Activated CD4-positive, CD25-positive, alpha-beta regulatory T cell (primary cell): ENCODE measurements around the gene KIRREL2.
A peak's percentile ranks its signal among the peaks of the same experiment; 100 is the strongest.
"Not testable (repeated sequence)": the region's sequence is repeated elsewhere in the genome, so short reads cannot be mapped to it uniquely, and the experiment has no call there.

ENCODE experiments used
- DNase-seq, 4 experiments: peaks; one replicate each; lab custom pipeline; 2025; lab: John Stamatoyannopoulos, UW

Gene KIRREL2

GRCh38 chr19:35856546-35857149 lies at the start of gene KIRREL2:
TSS of gene KIRREL2 (plus strand) at chr19:35856911. CDS start at chr19:35857120, 209 bp downstream.
- no peak for DNase-seq

- no peak for DNase-seq
Observed at GRCh38 chr19:35807633-35808032, 49.1 kb upstream of the KIRREL2 start.

GRCh38 chr19:35811317-35812219 lies 45.1 kb upstream of the KIRREL2 start:
- DNase-seq = no peak

- no peak for DNase-seq
Observed at GRCh38 chr19:35812220-35813042, 44.3 kb upstream of the KIRREL2 start, which contains the start of gene PRODH2. TSS of gene PRODH2 (minus strand) at chr19:35812845. CDS start at chr19:35812805, 40 bp downstream.

GRCh38 chr19:35813043-35813890 lies 43.4 kb upstream of the KIRREL2 start:
- DNase-seq = no peak

GRCh38 chr19:35816262-35816661 lies 40.4 kb upstream of the KIRREL2 start:
- DNase-seq = no peak

GRCh38 chr19:35816846-35817245 lies 39.9 kb upstream of the KIRREL2 start:
- DNase-seq = no peak

- DNase-seq = no peak
Observed at GRCh38 chr19:35818445-35818844, 38.3 kb upstream of the KIRREL2 start.

- DNase-seq = no peak
Observed at GRCh38 chr19:35822579-35822978, 34.1 kb upstream of the KIRREL2 start.

GRCh38 chr19:35824150-35824549 lies 32.6 kb upstream of the KIRREL2 start:
- no peak for DNase-seq

GRCh38 chr19:35828692-35829301 lies 27.9 kb upstream of the KIRREL2 start:
- peak in 1 of 4 experiments; percentile 10 for DNase-seq

- DNase-seq = no peak
Observed at GRCh38 chr19:35830986-35831385, 25.7 kb upstream of the KIRREL2 start.

- DNase-seq = no peak
Observed at GRCh38 chr19:35832054-35832453, 24.7 kb upstream of the KIRREL2 start.

GRCh38 chr19:35833972-35834371 lies 22.7 kb upstream of the KIRREL2 start:
- DNase-seq = no peak

- DNase-seq = not testable (repeated sequence)
Observed at GRCh38 chr19:35836096-35836495, 20.6 kb upstream of the KIRREL2 start.

GRCh38 chr19:35841961-35842595 lies 14.6 kb upstream of the KIRREL2 start:
- DNase-seq = no peak

- DNase-seq = no peak
Observed at GRCh38 chr19:35842666-35843272, 13.9 kb upstream of the KIRREL2 start.

- DNase-seq = no peak
Observed at GRCh38 chr19:35843676-35844481, 12.8 kb upstream of the KIRREL2 start.
